Ovary (tissue), 9 donors: ENCODE data around the gene WWOX. TPM values are rescaled to one million over a fixed set of nuclear protein-coding genes. Genes with fewer than 3 reads are reported as not detected.

Source experiments
- DNase-seq, 5 donors: peaks; one replicate each; pipeline ENCODE4 v3.0.0-alpha.2; 2019 to 2020
- H3K27ac ChIP-seq, 2 donors: fragments of 200-600 bp; one replicate each; pipeline versions ENCODE4 v1.5.1 to v1.8.0; 2019 to 2022
- H3K27me3 ChIP-seq: fragments of 200-600 bp; one replicate; pipeline ENCODE4 v1.8.0; 2022
- H3K36me3 ChIP-seq: fragments of 200-600 bp; sonication (generic); one replicate; pipeline ENCODE4 v1.5.1; 2019
- H3K4me1 ChIP-seq: one replicate; pipeline ENCODE4 v1.8.1; 2013; ENCODE audit warnings: mild to moderate bottlenecking, moderate library complexity; ENCODE audit not compliant: insufficient read depth
- H3K4me3 ChIP-seq: fragments of 200-600 bp; sonication (generic); one replicate; pipeline ENCODE4 v1.5.1; 2017
- H3K9me3 ChIP-seq, 2 donors: fragments of 200-600 bp in 1 of 2; sonication (generic) in 1 of 2; one replicate each; pipeline versions ENCODE4 v1.5.1 to v1.8.1; 2013 to 2019; ENCODE audit warnings: mild to moderate bottlenecking in 1 of 2, moderate library complexity in 1 of 2
- EP300 ChIP-seq: sonication (generic); formaldehyde crosslinking; IDR thresholded peaks from one replicate; pipeline ENCODE4 v1.6.1; 2017; ENCODE audit warnings: antibody characterized with exemption
- POLR2A ChIP-seq: fragments of 450-650 bp; IDR thresholded peaks from one replicate; pipeline ENCODE4 v1.6.1; 2017; ENCODE audit warnings: antibody characterized with exemption, mild to moderate bottlenecking, moderate library complexity
- WGBS, 3 donors: extraction: QIAGEN DNeasy Blood & Tissue Kit in 1 of 3; methylation state at CpG; one replicate each; pipeline versions ENCODE4 v1.1.5 to v1.1.7; 2013 to 2017; 5-methylcytosine and 5-hydroxymethylcytosine counted together
- intact Hi-C, 4 donors: fragments of 100-400 bp; cut with DNase I; formaldehyde crosslinking; loops; one replicate each; pipeline versions ENCODE4 v1.11.0 to v1.15.1; 2022 to 2023
- polyA plus RNA-seq, 2 donors: library from polyadenylated mRNA; stranded (reverse); fragments of 200-250 nt in 1 of 2; fragments of 350-450 nt in 1 of 2; fragmentation: Illumina TruSeq in 1 of 2; extraction: RNeasy Lipid Tissue Mini Kit (QIAGEN cat#74804) in 1 of 2; gene quantifications; one replicate each; pipeline ENCODE4 v1.2.3, GENCODE V29; 2013 to 2014
- total RNA-seq, 7 donors: library from RNA; depleted of rRNA in 2 of 7; stranded (reverse); fragments of >200 nt in 2 of 7; fragmentation: NEBNext Ultra II Directional in 3 of 7; extraction: Animal tissue kit (Norgen Biotek cat#: 25700) in 3 of 7; gene quantifications; one replicate each; pipeline versions ENCODE4 v1.1.0 to v1.2.4, GENCODE V29; 2016 to 2023
- TF ChIP-seq, protein P1 (sequence below), 3 donors: fragments of 450-650 bp in 2 of 3; fragments of 200-600 bp in 1 of 3; IDR thresholded peaks; one replicate each; pipeline versions ENCODE4 v1.5.1 to v1.8.0; 2016 to 2022; ENCODE audit warnings: antibody characterized with exemption in 3 of 3, mild to moderate bottlenecking in 1 of 3
- donor health status: DM: no; HTN: no; CAD: no; lungs with moderate emphysema.
- donor health status: DM: no; HTN: no; CAD: no.
- donor health status: Bipolar disorder and iron deficiency.
- donor health status: DM: yes; HTN: yes; CAD: no.
- donor health status: DM: no; HTN: no; CAD: no.
- donor health status: DM: yes; HTN: yes; CAD: no.

WWOX gene
- total and polyA plus RNA-seq, 9 donors: 11.0 to 40.5 (median 25.2) TPM

DNA sequence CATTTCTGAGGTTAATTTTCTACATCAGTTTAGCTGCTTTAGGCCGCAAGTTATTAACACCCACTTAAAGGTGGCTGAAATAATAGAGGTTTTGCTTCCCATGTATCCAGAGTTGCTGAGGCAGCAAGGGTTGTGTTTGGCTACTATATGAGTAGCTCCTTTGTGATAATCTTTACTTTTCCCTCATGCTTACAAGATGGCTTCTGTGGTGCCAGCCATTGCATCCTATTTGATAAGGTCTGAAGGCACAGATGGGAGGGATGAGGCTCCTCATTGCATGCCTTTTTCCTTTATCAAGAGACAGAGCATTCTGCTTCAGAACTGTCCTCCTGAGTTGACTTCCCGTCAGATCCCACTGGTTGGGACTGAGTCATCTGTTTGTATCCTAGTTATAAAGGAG is 340.2 kb downstream of the WWOX start:
- H3K27ac ChIP-seq: no peak overlapping the region
- H3K27me3 ChIP-seq: no peaks in the 10 kb centered on the region
- DNase-seq: no peak
- no peak overlapping the region for H3K4me3 ChIP-seq
- TF ChIP-seq, protein P1, sequence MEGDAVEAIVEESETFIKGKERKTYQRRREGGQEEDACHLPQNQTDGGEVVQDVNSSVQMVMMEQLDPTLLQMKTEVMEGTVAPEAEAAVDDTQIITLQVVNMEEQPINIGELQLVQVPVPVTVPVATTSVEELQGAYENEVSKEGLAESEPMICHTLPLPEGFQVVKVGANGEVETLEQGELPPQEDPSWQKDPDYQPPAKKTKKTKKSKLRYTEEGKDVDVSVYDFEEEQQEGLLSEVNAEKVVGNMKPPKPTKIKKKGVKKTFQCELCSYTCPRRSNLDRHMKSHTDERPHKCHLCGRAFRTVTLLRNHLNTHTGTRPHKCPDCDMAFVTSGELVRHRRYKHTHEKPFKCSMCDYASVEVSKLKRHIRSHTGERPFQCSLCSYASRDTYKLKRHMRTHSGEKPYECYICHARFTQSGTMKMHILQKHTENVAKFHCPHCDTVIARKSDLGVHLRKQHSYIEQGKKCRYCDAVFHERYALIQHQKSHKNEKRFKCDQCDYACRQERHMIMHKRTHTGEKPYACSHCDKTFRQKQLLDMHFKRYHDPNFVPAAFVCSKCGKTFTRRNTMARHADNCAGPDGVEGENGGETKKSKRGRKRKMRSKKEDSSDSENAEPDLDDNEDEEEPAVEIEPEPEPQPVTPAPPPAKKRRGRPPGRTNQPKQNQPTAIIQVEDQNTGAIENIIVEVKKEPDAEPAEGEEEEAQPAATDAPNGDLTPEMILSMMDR (IDR thresholded peaks at IDR 0.05): no peak
- TF ChIP-seq EP300 (no peak), POLR2A (no peak)
- intact Hi-C loops: no loop called here
- H3K9me3 ChIP-seq: no peaks in the 10 kb centered on the region
- peaks cover 4% of the 10 kb centered on the region for H3K4me1 ChIP-seq
- no peaks in the 10 kb centered on the region for H3K36me3 ChIP-seq
- 73 to 98% (median 96%) methylated on average over 2 of the region's 2 CpGs for WGBS, 3 donors

DNA sequence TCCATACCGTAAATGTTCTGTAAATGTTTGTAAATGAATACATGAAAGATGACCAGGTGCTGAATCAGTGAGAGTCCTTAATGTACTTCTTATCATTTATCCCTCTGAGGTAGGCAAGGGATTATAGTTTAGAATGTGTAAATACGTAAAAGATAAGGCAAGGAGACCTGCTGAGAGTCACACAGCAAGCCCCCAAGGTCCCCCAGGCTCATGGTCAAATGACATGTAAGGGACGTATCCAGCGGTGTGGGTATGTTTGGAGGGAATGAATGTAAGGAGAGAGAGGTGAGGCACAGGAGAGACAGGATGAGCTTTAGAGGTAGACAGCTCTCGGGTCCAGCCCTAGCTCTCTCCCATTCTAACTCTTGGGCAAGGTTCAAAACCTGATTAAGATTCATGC is 341.8 kb downstream of the WWOX start:
- intact Hi-C loops: no loop called here
- 82 to 97% (median 96%) methylated on average over 5 of the region's 5 CpGs for WGBS, 3 donors
- TF ChIP-seq POLR2A (no peak), EP300 (no peak)
- TF ChIP-seq, protein P1 (IDR thresholded peaks at IDR 0.05): no peak
- H3K27me3 ChIP-seq: no peaks in the 10 kb centered on the region
- peaks cover 4% of the 10 kb centered on the region for H3K4me1 ChIP-seq
- no peak overlapping the region for H3K4me3 ChIP-seq
- H3K36me3 ChIP-seq: no peaks in the 10 kb centered on the region
- H3K27ac ChIP-seq: no peak overlapping the region
- no peak for DNase-seq
- H3K9me3 ChIP-seq: no peaks in the 10 kb centered on the region

DNA sequence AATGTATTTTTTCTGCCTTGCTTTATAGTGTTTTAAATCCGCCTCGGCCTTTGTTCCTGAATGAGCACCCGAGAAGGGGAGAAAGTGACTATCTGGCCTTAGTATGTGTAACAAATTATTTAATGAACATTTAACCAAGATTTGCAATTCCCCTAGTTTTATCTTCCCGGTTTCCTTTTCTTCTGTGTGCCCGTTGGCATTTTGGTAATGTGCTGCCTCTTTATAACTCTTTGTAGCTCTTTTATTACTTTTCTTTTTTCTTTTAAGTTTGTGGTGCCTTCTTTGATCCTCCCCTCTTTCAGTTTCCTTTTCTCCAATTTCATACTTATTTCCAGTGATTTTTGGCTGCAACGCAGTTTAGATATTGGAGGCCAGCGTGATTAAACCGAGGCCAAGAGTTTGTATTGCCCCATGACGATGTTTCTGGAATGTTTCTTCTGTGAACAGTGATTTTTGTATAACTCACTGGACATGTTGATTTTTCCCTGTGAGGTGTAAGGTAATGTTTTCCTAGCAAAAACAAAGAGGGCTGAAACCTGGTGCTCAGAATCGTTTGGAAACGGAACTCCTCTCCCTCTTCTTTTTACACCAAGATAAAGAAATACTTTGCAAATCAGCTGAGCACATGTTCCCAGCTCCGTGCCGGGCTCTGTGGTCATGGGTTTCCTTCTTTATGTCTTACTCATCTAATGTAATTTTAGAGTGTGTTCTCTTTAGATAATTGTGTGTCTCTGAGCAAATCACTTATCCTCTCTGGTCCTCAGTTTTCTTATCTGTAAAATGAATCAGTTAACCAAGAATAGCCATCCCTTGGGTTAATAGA is 344.3 kb downstream of the WWOX start:
- no peaks in the 10 kb centered on the region for H3K36me3 ChIP-seq
- 14 to 24% (median 21%) methylated on average over 13 of the region's 13 CpGs for WGBS, 3 donors
- no peaks in the 10 kb centered on the region for H3K9me3 ChIP-seq
- no peaks in the 10 kb centered on the region for H3K27me3 ChIP-seq
- H3K4me3 ChIP-seq: peak overlapping the region; percentile 4
- TF ChIP-seq, protein P1 (IDR thresholded peaks at IDR 0.05): no peak
- TF ChIP-seq EP300: no peak
- peak overlapping the region in 1 of 2 donors; percentile 74 for H3K27ac ChIP-seq
- peak in 4 of 5 donors; percentile 24 to 40 (median 28) for DNase-seq
- intact Hi-C loops: no loop called here
- peaks cover 4% of the 10 kb centered on the region for H3K4me1 ChIP-seq

DNA sequence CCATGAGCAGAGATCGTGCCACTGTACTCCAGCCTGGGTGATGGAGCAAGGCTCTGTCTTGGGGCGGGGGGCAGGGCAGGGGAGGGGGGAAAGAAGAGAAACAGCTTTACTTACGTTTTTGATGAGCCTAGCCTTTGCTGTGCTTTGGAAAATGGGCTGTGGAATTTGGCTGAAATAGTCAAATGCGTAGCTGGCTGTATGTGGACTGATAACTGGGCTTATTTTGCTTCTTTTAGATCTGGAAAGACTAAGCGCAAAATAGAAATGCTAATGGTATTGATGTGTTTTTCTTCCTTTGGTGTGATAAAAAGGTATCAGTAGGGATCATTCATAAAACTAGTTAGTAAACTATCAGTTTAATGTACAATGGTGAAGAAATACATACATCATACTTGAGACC is 346.4 kb downstream of the WWOX start:
- no peak overlapping the region for H3K4me3 ChIP-seq
- no peaks in the 10 kb centered on the region for H3K9me3 ChIP-seq
- DNase-seq: no peak
- WGBS, 3 donors: 93 to 96% (median 96%) methylated on average over 5 of the region's 5 CpGs
- TF ChIP-seq EP300 (no peak), POLR2A (no peak)
- TF ChIP-seq, protein P1 (IDR thresholded peaks at IDR 0.05): no peak
- H3K4me1 ChIP-seq: peaks cover 4% of the 10 kb centered on the region
- no peaks in the 10 kb centered on the region for H3K27me3 ChIP-seq
- intact Hi-C loops: no loop called here
- no peak overlapping the region for H3K27ac ChIP-seq
- no peaks in the 10 kb centered on the region for H3K36me3 ChIP-seq
